Spleen (tissue), 11 donors: Measurements from ENCODE around the gene FLT3LG. TPM values are rescaled to one million over a fixed set of nuclear protein-coding genes. Genes with fewer than 3 reads are reported as not detected.

Source experiments
- DNase-seq: peaks from one replicate; pipeline ENCODE4 v3.0.0-alpha.2; 2020
- H3K27ac ChIP-seq, 8 donors: fragments of 200-600 bp; sonication (generic) in 7 of 8; 1 replicate in 4 of 8; 2 replicates in 4 of 8; pipeline versions ENCODE4 v1.5.0 to v1.8.0; 2016 to 2021; ENCODE audit warnings: inconsistent platforms in 4 of 8, mild to moderate bottlenecking in 4 of 8, moderate library complexity in 1 of 8
- H3K27me3 ChIP-seq, 7 donors: fragments of 200-600 bp; sonication (generic) in 6 of 7; replicated peaks in 1 of 7; 1 replicate in 4 of 7; 2 replicates in 3 of 7; pipeline versions ENCODE4 v1.5.0 to v1.8.0; 2016 to 2021; ENCODE audit warnings: inconsistent platforms in 3 of 7, mild to moderate bottlenecking in 1 of 7
- H3K36me3 ChIP-seq, 6 donors: fragments of 200-600 bp; sonication (generic) in 5 of 6; 1 replicate in 4 of 6; 2 replicates in 2 of 6; pipeline versions ENCODE4 v1.5.0 to v1.8.0; 2016 to 2021; ENCODE audit warnings: inconsistent platforms in 2 of 6
- H3K4me1 ChIP-seq, 6 donors: fragments of 200-600 bp; sonication (generic) in 5 of 6; 1 replicate in 3 of 6; 2 replicates in 3 of 6; pipeline versions ENCODE4 v1.5.0 to v1.8.0; 2016 to 2021; ENCODE audit warnings: inconsistent platforms in 3 of 6
- H3K4me3 ChIP-seq, 8 donors: fragments of 200-600 bp; sonication (generic) in 7 of 8; 1 replicate in 4 of 8; 2 replicates in 4 of 8; pipeline versions ENCODE4 v1.5.0 to v1.8.0; 2016 to 2021; ENCODE audit warnings: inconsistent platforms in 4 of 8, mild to moderate bottlenecking in 4 of 8, moderate library complexity in 2 of 8
- H3K9me3 ChIP-seq, 8 donors: fragments of 200-600 bp; sonication (generic) in 7 of 8; 1 replicate in 4 of 8; 2 replicates in 4 of 8; pipeline versions ENCODE4 v1.5.0 to v1.8.0; 2016 to 2021; ENCODE audit warnings: inconsistent platforms in 4 of 8
- CTCF ChIP-seq, 11 experiments: fragments of 200-600 bp in 7 of 11; fragments of 450-650 bp in 4 of 11; sonication (generic) in 4 of 11; IDR thresholded peaks in 8 of 11; conservative IDR thresholded peaks in 3 of 11; 1 replicate in 7 of 11; 2 replicates in 4 of 11; pipeline versions ENCODE4 v1.4.0 to v1.8.0; 2016 to 2021; ENCODE audit warnings: antibody characterized with exemption in 11 of 11, inconsistent platforms in 4 of 11, mild to moderate bottlenecking in 1 of 11
- POLR2A ChIP-seq, 3 donors: fragments of 450-650 bp; IDR thresholded peaks; one replicate each; pipeline ENCODE4 v1.5.1; 2017; ENCODE audit warnings: antibody characterized with exemption in 3 of 3, mild to moderate bottlenecking in 1 of 3
- POLR2AphosphoS5 ChIP-seq, 3 donors: sonication (generic); formaldehyde crosslinking; IDR thresholded peaks; one replicate each; pipeline ENCODE4 v1.5.1; 2017; ENCODE audit warnings: antibody characterized with exemption in 3 of 3
- WGBS, 5 donors: extraction: QIAGEN DNeasy Blood & Tissue Kit in 3 of 5; methylation state at CpG; one replicate each; pipeline versions ENCODE4 v1.1.5 to v1.1.7; 2013 to 2018; 5-methylcytosine and 5-hydroxymethylcytosine counted together
- intact Hi-C: fragments of 100-400 bp; cut with DNase I; formaldehyde crosslinking; loops from one replicate; pipeline ENCODE4 v1.15.0; 2023; ENCODE audit warnings: low total_unique reads
- polyA plus RNA-seq, 3 donors: library from polyadenylated mRNA; stranded (reverse); fragments of 200-250 nt; gene quantifications; one replicate each; pipeline ENCODE4 v1.2.1, GENCODE V29; 2013
- total RNA-seq, 7 donors: library from RNA; depleted of rRNA in 3 of 7; stranded (reverse); fragments of >200 nt in 3 of 7; fragmentation: NEBNext Ultra II Directional in 4 of 7; extraction: Animal tissue kit (Norgen Biotek cat#: 25700) in 4 of 7; gene quantifications; one replicate each; pipeline versions ENCODE4 v1.1.0 to v1.2.1, GENCODE V29; 2016 to 2021
- donor health status: healthy with polysubstance abuse.
- donor health status: DM: no; HTN: no; CAD: no; lungs with moderate emphysema.
- donor health status: DM: no; HTN: no; CAD: no.
- donor health status: Bipolar disorder and iron deficiency.
- donor health status: healthy.
- donor health status: DM: no; HTN: no; CAD: no.
- donor health status: DM: yes; HTN: yes; CAD: no.

The FLT3LG gene
- total and polyA plus RNA-seq, 10 donors = 11.2 to 32.8 (median 22.0) TPM

- peak; percentile 59 for DNase-seq
- intact Hi-C loops = no loop called here
- 93 to 99% (median 98%) methylated on average over 3 of the region's 3 CpGs for WGBS, 5 donors
- no peak overlapping the region for H3K4me3 ChIP-seq
- H3K4me1 ChIP-seq = peaks cover 18 to 62% (median 48%) of the 10 kb centered on the region in 6 donors
- TF ChIP-seq CTCF (IDR thresholded peaks at IDR 0.05 in 8 of 11, conservative IDR thresholded peaks at IDR 0.05 in 3 of 11) = no peak
- no peaks in the 10 kb centered on the region for H3K9me3 ChIP-seq
- no peaks in the 10 kb centered on the region for H3K27me3 ChIP-seq
- peak overlapping the region in 3 of 8 donors; percentile 19 to 93 (median 87) for H3K27ac ChIP-seq
- peaks cover 0 to 87% (median 15%) of the 10 kb centered on the region in 6 donors for H3K36me3 ChIP-seq
Measured at GRCh38 chr19:49518033-49518432, 44.0 kb downstream of the FLT3LG start.

GRCh38 chr19:49520705-49521319 is 46.8 kb downstream of the FLT3LG start:
- TF ChIP-seq POLR2A (IDR thresholded peaks at IDR 0.05) (no peak), POLR2AphosphoS5 (IDR thresholded peaks at IDR 0.05) (peak in 2 of 3 donors; percentile 55 to 65)
- DNase-seq = peak; percentile 66
- Histone ChIP-seq H3K36me3 (peaks cover 0 to 98% (median 23%) of the 10 kb centered on the region in 6 donors), H3K9me3 (no peaks in the 10 kb centered on the region), H3K27me3 (no peaks in the 10 kb centered on the region), H3K27ac (peak overlapping the region in 5 of 8 donors; percentile 13 to 62 (median 46)), H3K4me1 (peaks cover 2 to 34% (median 24%) of the 10 kb centered on the region in 6 donors), H3K4me3 (no peak overlapping the region)
- intact Hi-C loops = no loop called here
- WGBS, 5 donors = 79 to 91% (median 85%) methylated on average over 13 of the region's 13 CpGs

GRCh38 chr19:49524812-49525455 is 50.9 kb downstream of the FLT3LG start:
- intact Hi-C loops = no loop called here
- H3K9me3 ChIP-seq = no peaks in the 10 kb centered on the region
- peaks cover 0 to 81% (median 30%) of the 10 kb centered on the region in 6 donors for H3K36me3 ChIP-seq
- H3K4me1 ChIP-seq = peaks cover 0 to 30% (median 23%) of the 10 kb centered on the region in 6 donors
- no peak overlapping the region for H3K4me3 ChIP-seq
- no peaks in the 10 kb centered on the region for H3K27me3 ChIP-seq
- no peak overlapping the region for H3K27ac ChIP-seq
- peak; percentile 47 for DNase-seq
- WGBS, 5 donors = 80 to 92% (median 89%) methylated on average over 12 to 22 of the region's 22 CpGs
- TF ChIP-seq CTCF (IDR thresholded peaks at IDR 0.05 in 8 of 11, conservative IDR thresholded peaks at IDR 0.05 in 3 of 11) = no peak
- TF ChIP-seq POLR2AphosphoS5 (IDR thresholded peaks at IDR 0.05) = peak in 2 of 3 donors; percentile 12 to 65

- peaks cover 0 to 33% (median 28%) of the 10 kb centered on the region in 6 donors for H3K4me1 ChIP-seq
- no peaks in the 10 kb centered on the region for H3K9me3 ChIP-seq
- H3K36me3 ChIP-seq = peaks cover 0 to 81% (median 18%) of the 10 kb centered on the region in 6 donors
- H3K27me3 ChIP-seq = no peaks in the 10 kb centered on the region
- DNase-seq = peak; percentile 77
- intact Hi-C loops = no loop called here
- no peak for TF ChIP-seq POLR2A (IDR thresholded peaks at IDR 0.05)
- peak in 2 of 3 donors; percentile 21 to 25 for TF ChIP-seq POLR2AphosphoS5 (IDR thresholded peaks at IDR 0.05)
- 47 to 67% (median 56%) methylated on average over 25 of the region's 25 CpGs for WGBS, 5 donors
- peak overlapping the region in 7 of 8 donors; percentile 9 to 77 (median 70) for H3K27ac ChIP-seq
- H3K4me3 ChIP-seq = peak overlapping the region; percentile 25 to 70 (median 35)
Measured at GRCh38 chr19:49528211-49528771, 54.3 kb downstream of the FLT3LG start.

- TF ChIP-seq CTCF (IDR thresholded peaks at IDR 0.05 in 8 of 11, conservative IDR thresholded peaks at IDR 0.05 in 3 of 11) (no peak), POLR2A (IDR thresholded peaks at IDR 0.05) (no peak), POLR2AphosphoS5 (IDR thresholded peaks at IDR 0.05) (no peak)
- no peak for DNase-seq
- H3K27me3 ChIP-seq = no peaks in the 10 kb centered on the region
- intact Hi-C loops = no loop called here
- peaks cover 11 to 56% (median 50%) of the 10 kb centered on the region in 6 donors for H3K4me1 ChIP-seq
- H3K4me3 ChIP-seq = no peak overlapping the region
- peaks cover 0 to 56% (median 8%) of the 10 kb centered on the region in 6 donors for H3K36me3 ChIP-seq
- WGBS, 5 donors = 90 to 96% (median 91%) methylated on average over 7 of the region's 7 CpGs
- no peak overlapping the region for H3K27ac ChIP-seq
- no peaks in the 10 kb centered on the region for H3K9me3 ChIP-seq
Measured at GRCh38 chr19:49530708-49531107, 56.7 kb downstream of the FLT3LG start.
